Body of pancreas (tissue), 4 donors: Measurements from ENCODE around the gene ATF7IP. TPM values are rescaled to one million over a fixed set of nuclear protein-coding genes. Genes with fewer than 3 reads are reported as not detected.

ENCODE experiments used
- ATAC-seq: fragments of 150-250 bp; one replicate; pipeline ENCODE4 v1.9.1; 2016
- DNase-seq, 4 donors: peaks; one replicate each; pipeline ENCODE4 v3.0.0-alpha.2; 2019
- H3K27ac ChIP-seq, 4 donors: fragments of 200-600 bp; sonication (generic); 1 replicate in 3 of 4; 2 replicates in 1 of 4; pipeline versions ENCODE4 v1.5.1 to v1.6.1; 2016 to 2019; ENCODE audit warnings: mild to moderate bottlenecking in 1 of 4, mixed read lengths in 1 of 4, moderate library complexity in 1 of 4
- H3K27me3 ChIP-seq, 2 donors: fragments of 200-600 bp; sonication (generic); one replicate each; pipeline ENCODE4 v1.6.0; 2016; ENCODE audit warnings: mild to moderate bottlenecking in 1 of 2
- H3K36me3 ChIP-seq, 2 donors: fragments of 200-600 bp; sonication (generic); replicated peaks in 1 of 2; 2 replicates each; pipeline ENCODE4 v1.5.1; 2016; ENCODE audit warnings: low read depth in 2 of 2; ENCODE audit not compliant: insufficient read depth in 1 of 2
- H3K4me1 ChIP-seq: fragments of 200-600 bp; sonication (generic); one replicate; pipeline ENCODE4 v1.6.0; 2016
- H3K4me3 ChIP-seq, 2 donors: fragments of 200-600 bp; sonication (generic); 1 replicate in 1 of 2; 2 replicates in 1 of 2; pipeline ENCODE4 v1.5.1; 2016 to 2019
- H3K9me3 ChIP-seq, 3 donors: fragments of 200-600 bp; sonication (generic); 1 replicate in 2 of 3; 2 replicates in 1 of 3; pipeline ENCODE4 v1.5.1; 2016
- POLR2A ChIP-seq, 3 donors: fragments of 450-650 bp; IDR thresholded peaks; one replicate each; pipeline ENCODE4 v1.6.1; 2016; ENCODE audit warnings: antibody characterized with exemption in 3 of 3, mild to moderate bottlenecking in 2 of 3
- WGBS, 2 donors: methylation state at CpG; one replicate each; pipeline ENCODE4 v1.1.5; 2017; 5-methylcytosine and 5-hydroxymethylcytosine counted together
- intact Hi-C: fragments of 100-400 bp; cut with DNase I; formaldehyde crosslinking; loops from one replicate; pipeline ENCODE4 v1.15.1; 2023
- total RNA-seq, 2 donors: library from RNA; depleted of rRNA; stranded (reverse); fragments of >200 nt; gene quantifications; one replicate each; pipeline ENCODE4 v1.1.0, GENCODE V29; 2016
- TF ChIP-seq, protein P1 (sequence below), 7 experiments: fragments of 450-650 bp in 4 of 7; fragments of 200-600 bp in 3 of 7; sonication (generic) in 3 of 7; IDR thresholded peaks; one replicate each; pipeline ENCODE4 v1.5.1; 2016 to 2019; ENCODE audit warnings: antibody characterized with exemption in 7 of 7

ATF7IP gene
- total RNA-seq, 2 donors from 2014 or later: 37.6 to 80.8 TPM

DNA sequence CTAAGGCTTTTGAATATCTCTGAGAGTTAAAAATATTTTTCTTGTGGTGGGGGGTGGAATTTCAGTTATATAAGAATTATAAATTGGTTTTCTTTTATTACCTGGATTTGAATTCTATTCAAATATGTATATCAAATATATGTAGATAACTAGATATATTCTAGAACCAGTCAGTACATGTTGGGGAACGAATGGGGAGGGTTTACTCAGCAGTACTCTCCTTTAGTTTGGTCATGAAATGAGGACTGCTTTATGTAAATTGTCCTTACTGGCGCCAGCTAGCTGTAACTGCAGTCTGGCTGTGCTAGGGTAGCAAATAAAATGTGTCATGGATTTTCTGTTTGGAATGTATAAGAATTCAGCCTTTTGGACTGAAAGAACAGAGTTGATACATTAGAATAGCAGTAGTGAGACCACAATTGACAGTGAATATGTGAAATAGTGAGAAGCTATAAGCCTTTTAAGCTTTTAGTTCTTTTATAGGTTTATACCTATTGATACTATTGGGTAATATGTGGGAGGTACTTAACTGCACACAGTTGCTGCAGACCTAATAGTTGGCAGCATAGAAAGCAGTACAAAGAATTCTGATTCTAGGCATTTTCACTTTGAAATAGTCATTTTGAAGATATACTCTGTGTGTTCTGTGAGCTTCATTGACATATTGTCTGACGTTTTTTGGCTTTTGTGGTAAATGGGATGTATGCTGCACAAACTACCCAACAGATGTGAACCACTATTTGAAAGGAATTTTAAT is 29.0 kb downstream of the ATF7IP start:
- 1 to 3% methylated on average over 3 of the region's 3 CpGs for WGBS, 2 donors
- peak; percentile 96 for ATAC-seq
- TF ChIP-seq, protein P1, sequence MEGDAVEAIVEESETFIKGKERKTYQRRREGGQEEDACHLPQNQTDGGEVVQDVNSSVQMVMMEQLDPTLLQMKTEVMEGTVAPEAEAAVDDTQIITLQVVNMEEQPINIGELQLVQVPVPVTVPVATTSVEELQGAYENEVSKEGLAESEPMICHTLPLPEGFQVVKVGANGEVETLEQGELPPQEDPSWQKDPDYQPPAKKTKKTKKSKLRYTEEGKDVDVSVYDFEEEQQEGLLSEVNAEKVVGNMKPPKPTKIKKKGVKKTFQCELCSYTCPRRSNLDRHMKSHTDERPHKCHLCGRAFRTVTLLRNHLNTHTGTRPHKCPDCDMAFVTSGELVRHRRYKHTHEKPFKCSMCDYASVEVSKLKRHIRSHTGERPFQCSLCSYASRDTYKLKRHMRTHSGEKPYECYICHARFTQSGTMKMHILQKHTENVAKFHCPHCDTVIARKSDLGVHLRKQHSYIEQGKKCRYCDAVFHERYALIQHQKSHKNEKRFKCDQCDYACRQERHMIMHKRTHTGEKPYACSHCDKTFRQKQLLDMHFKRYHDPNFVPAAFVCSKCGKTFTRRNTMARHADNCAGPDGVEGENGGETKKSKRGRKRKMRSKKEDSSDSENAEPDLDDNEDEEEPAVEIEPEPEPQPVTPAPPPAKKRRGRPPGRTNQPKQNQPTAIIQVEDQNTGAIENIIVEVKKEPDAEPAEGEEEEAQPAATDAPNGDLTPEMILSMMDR (IDR thresholded peaks at IDR 0.05): peak in 5 of 7 experiments; percentile 22 to 43 (median 42)
- TF ChIP-seq POLR2A (IDR thresholded peaks at IDR 0.05): peak in 2 of 3 donors; percentile 20 to 26
- no peaks in the 10 kb centered on the region for H3K9me3 ChIP-seq
- H3K4me1 ChIP-seq: peaks cover 61% of the 10 kb centered on the region
- H3K27me3 ChIP-seq: no peaks in the 10 kb centered on the region
- DNase-seq: peak; percentile 46 to 73 (median 58)
- peak overlapping the region; percentile 4 to 72 (median 42) for H3K27ac ChIP-seq
- H3K4me3 ChIP-seq: no peak overlapping the region
- intact Hi-C loops: no loop called here
- no peaks in the 10 kb centered on the region for H3K36me3 ChIP-seq

DNA sequence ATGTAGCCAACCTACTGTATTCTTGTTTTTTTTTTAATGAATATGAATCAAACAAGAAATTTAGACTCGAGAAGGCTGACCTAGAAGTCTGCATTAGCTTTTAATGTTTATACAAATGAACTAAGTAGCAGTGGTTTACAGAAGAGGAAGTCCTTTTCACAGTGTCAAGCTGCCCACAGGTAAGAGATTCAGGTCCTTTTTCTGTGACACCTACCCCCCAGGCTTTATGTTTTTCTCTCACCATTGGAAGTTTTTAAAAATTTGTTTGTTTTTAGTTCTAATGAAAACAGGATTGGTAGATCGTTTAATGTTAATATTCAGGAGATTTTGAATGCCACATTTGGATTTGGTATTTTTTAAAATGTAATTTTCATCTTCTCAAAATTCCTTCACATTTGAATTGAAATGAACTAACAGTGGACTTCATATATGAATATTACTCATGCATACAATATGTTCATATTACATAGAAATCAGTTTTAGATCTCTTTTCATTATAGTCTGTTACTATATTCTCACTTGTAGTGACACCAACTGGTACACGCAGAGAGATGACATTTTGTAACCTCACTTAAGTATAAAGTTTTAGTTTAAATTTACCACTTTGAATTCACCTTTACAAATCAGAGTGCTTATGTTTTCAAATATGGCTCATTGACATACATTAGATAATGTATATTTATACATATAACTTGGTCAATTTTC is 29.7 kb downstream of the ATF7IP start:
- Histone ChIP-seq H3K36me3 (no peaks in the 10 kb centered on the region), H3K4me3 (no peak overlapping the region), H3K9me3 (no peaks in the 10 kb centered on the region), H3K4me1 (peaks cover 56% of the 10 kb centered on the region), H3K27ac (peak overlapping the region in 3 of 4 donors; percentile 31 to 72 (median 54)), H3K27me3 (no peaks in the 10 kb centered on the region)
- DNase-seq (no peak), ATAC-seq (no peak)
- intact Hi-C loops: no loop called here
- 14 to 19% methylated on average over 3 of the region's 3 CpGs for WGBS, 2 donors
- TF ChIP-seq, protein P1 (IDR thresholded peaks at IDR 0.05): no peak
- no peak for TF ChIP-seq POLR2A (IDR thresholded peaks at IDR 0.05)

DNA sequence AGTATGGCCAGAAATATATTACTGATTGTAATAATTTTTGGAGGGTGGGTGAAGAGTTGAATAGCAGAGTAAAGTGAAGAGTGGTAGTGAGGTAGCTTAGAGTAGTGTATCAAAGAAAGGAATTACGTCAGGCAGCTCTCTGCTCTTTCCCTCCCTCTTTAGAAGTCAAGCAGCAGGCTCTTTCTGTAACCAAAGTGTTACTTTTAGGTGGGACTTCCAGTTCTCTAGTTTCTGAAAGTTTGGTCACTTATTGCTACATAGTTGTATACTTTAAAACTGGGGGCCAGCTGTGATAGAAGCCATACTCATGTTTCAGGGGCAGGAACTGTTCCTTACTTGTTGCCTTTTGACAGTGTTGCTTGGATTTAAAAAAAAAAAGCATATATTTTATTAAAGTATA is 30.6 kb downstream of the ATF7IP start:
- TF ChIP-seq, protein P1 (IDR thresholded peaks at IDR 0.05): no peak
- TF ChIP-seq POLR2A (IDR thresholded peaks at IDR 0.05): peak in 2 of 3 donors; percentile 25
- H3K36me3 ChIP-seq: no peaks in the 10 kb centered on the region
- H3K27ac ChIP-seq: peak overlapping the region in 3 of 4 donors; percentile 31 to 72 (median 40)
- no peaks in the 10 kb centered on the region for H3K9me3 ChIP-seq
- peak; percentile 64 for ATAC-seq
- H3K27me3 ChIP-seq: no peaks in the 10 kb centered on the region
- no peak for DNase-seq
- 27 to 31% methylated on average over 1 of the region's 1 CpG for WGBS, 2 donors
- intact Hi-C loops: no loop called here
- H3K4me1 ChIP-seq: peaks cover 48% of the 10 kb centered on the region
- H3K4me3 ChIP-seq: no peak overlapping the region

DNA sequence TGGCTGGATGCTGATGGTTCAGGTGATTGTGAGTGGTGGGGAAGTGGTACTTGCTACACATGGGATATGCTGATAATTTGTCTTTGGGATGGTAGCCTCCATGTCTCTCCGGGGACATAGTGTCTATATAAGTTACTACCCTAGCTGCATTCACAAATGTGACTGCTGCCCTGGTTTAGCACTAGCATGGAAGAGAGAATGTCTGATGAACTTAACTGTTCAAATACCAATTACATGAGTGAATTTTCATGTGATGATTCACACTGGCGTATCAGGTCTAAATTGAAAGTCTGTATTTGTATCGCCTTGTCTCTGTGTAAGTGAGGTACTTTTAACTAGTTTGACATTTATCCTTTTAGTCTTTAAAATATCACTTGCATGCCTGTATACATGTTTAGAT is 34.4 kb downstream of the ATF7IP start:
- no peak for TF ChIP-seq POLR2A (IDR thresholded peaks at IDR 0.05)
- TF ChIP-seq, protein P1 (IDR thresholded peaks at IDR 0.05): no peak
- DNase-seq: no peak
- Histone ChIP-seq H3K4me1 (peaks cover 42% of the 10 kb centered on the region), H3K27ac (no peak overlapping the region), H3K9me3 (no peaks in the 10 kb centered on the region), H3K27me3 (no peaks in the 10 kb centered on the region), H3K36me3 (no peaks in the 10 kb centered on the region), H3K4me3 (no peak overlapping the region)
- 92 to 94% methylated on average over 3 of the region's 3 CpGs for WGBS, 2 donors
- intact Hi-C loops: no loop called here
- no peak for ATAC-seq
